ENCODE measurements around the gene ARSG.
A peak's percentile ranks its signal among the peaks of the same experiment; 100 is the strongest.

The ARSG gene

GRCh38 chr17:68432086-68432864 lies 141.0 kb downstream of the ARSG start:
- no peak for DNase-seq

- DNase-seq: no peak
These were observed 141.9 kb downstream of the ARSG start for GRCh38 chr17:68433211-68433610.

- DNase-seq: no peak
These were observed 142.7 kb downstream of the ARSG start for GRCh38 chr17:68433911-68434508.

GRCh38 chr17:68435361-68435760 lies 144.1 kb downstream of the ARSG start:
- no peak for DNase-seq

GRCh38 chr17:68435876-68436842 lies 144.9 kb downstream of the ARSG start:
- peak; percentile 90 for DNase-seq

DNA sequence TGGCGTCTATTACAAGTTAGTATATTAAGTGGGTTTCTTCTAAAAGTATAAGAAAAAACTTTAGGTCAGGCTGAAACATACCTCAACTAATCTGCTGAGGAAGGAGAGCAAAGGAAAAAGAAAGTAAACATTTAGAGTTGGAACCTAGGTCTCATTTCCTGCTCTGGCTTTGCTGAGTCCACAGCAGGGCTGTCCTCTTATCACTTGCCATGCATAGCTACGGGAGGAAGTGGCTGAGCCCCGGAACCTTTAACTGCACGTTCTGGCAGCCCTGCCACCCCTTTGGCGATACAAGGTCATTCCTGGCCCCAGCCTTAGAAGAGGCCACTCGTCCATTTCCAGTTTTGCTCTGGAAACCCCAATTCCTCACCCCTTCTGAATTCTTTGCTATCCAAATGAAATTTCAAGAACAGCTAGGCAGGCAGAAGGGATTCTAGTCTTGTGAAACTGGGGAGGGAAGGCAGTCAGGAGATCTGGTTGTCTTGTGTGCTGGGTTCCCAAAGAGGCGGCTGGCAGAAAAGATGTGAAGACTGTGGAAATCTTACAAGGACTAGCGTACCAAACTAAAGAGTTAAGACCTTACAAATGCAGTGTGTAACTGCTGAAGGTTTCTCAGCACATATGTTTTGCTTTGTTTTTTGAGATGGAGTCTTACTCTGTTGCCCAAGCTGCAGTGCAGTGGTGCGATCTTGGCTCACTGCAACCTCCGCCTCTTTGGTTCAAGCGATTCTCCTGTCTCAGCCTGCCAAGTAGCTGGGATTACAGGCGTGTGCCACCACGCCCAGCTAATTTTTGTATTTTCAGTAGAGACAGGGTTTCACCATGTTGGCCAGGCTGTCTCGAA lies 146.9 kb downstream of the ARSG start:
- peak; percentile 65 for DNase-seq

DNA sequence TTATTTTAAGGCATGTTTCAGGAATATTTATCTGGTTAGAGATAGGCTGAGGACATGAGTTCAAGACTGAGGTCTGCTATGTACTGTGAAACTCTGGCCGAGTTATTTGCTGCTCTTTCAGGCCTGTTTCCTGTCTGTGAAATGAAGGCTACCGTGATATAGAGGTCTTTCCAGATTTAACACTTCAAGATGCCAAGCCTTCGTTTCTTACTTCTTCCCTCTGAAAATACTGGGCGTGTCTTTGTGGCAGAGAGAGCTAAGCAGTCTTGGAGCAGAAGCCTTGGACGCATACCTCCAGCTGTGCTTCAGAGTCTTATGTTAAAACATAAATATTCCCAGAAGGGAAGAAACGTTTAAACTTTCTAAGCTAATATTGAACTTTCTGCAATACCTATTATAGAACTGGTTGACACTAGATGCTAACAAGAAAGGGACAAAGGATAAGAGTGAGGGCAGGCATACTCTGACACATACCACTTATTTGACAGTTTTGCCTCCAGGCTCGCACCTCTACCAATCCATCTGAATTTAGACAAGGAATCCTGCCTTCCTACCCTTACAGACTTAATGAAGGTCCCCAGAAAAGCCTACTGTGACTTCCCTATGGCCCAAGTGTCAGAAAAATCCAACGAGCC lies 148.5 kb downstream of the ARSG start:
- DNase-seq: no peak

DNA sequence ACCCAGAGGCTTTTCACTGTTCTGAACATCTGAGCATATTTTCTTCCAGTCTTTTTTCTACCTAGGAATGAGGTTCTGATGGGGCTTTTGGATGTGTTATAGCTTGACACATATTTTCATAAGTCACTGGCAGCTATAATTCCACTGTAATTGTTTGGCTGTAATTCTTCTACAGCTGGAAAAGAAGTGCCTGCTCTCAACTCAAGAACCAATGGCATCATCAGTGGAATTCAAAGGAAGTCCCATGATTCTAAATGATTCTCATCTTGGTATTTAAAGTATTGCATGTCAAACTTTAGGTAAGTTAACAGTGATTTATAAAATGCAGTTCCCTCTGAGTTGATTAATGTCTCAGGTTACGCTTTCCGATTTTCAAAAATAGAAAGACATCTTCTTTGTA lies 149.2 kb downstream of the ARSG start:
- DNase-seq: no peak

GRCh38 chr17:68441070-68441770 lies 149.9 kb downstream of the ARSG start:
- DNase-seq: peak; percentile 22

- no peak for DNase-seq
These were observed 152.7 kb downstream of the ARSG start for GRCh38 chr17:68443972-68444464.

DNA sequence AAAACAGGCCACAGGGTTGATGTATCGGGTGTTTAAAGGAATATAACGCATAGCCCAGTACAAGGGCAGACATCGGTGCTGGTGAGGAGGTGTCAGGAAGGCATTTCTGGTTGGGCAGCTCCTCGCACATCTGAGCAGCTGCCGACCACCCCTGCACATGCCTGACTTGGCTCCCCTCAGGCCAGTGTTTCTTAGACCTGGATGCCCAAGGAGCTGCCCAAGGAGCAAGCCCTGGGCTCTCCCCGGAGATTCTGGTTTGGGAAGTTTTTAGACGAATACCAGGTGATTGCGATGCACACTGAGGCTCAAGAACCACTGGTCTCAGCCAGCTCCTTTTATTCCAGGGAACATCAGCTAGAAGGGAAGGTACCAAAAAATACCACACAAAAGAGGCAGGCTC lies 154.4 kb downstream of the ARSG start:
- no peak for DNase-seq

- no peak for DNase-seq
These were observed 155.3 kb downstream of the ARSG start for GRCh38 chr17:68446626-68447041.

- DNase-seq: no peak
These were observed 157.9 kb downstream of the ARSG start for GRCh38 chr17:68449021-68449739.

DNA sequence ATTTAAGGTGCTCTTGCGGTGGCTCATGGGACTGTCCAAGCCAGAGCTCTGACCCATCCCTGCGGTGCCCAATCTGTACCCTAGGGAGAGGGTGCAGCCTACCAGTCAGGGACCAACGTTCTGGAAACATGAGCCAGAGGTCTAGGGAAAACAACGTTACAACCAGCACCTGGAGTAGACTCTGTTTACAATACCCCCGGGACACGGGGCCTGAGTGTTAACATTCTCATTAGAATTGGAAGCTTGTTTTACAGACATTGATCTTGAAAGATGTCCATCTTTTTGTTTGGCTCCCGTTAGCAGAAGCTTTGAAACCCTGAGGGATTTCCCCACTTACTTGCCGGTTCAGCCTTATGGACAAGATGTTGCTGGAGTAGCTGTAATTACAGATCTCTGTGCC lies 159.1 kb downstream of the ARSG start:
- no peak for DNase-seq

DNA sequence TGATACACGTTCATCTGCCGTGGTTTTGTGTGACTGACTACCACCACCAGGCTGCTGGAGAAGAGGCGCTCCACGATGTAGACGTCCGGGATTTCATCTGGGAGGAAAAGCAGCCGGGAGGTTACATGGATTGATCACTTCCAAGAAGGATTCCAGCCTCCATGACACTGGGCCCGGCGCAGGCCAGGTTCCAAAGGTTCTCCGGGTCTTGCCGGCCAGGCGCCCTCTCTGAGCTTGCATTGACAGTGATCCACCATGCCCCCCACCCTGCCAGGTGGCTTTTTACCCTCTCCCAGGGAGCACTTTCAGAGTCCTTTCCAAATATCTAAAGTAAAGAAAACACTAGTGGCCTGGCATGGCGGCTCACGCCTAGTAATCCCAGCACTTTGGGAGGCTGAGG lies 159.5 kb downstream of the ARSG start:
- DNase-seq: no peak

DNA sequence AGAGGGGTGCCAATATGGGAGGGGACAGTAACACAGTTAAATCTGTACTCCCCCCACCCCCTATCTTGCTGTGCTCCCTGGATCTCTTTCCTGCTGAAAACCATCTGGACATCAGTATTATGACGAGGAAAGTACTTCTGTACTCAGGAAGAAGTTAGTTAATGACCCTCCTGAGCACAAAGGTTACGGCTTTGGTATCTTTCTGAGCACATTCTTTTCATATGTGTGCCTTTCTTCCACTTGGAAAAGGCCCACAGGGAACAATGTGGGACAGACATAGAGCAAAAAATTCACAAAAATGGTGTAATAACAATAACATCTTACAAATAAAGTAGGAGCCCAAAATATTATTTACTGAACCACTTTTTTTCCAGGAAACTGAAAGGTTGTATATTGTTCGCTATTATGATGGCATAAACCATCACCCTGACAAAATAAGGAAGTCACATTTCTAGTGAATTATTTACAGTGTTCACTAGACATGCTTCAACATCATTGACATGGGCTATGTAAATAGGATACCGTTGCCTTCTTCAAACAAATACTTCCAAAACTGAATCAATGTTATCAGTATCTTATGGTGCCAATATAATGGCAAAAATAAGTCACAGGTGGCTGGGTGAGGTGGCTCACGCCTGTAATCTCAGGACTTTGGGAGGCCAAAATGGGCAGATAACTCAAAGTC lies 160.5 kb downstream of the ARSG start:
- no peak for DNase-seq

- DNase-seq: no peak
These were observed 161.5 kb downstream of the ARSG start for GRCh38 chr17:68452724-68453290.

- DNase-seq: no peak
These were observed 162.8 kb downstream of the ARSG start for GRCh38 chr17:68453991-68454665.

GRCh38 chr17:68455901-68456338 lies 164.6 kb downstream of the ARSG start:
- no peak for DNase-seq

Data from CD4-positive, alpha-beta T cell treated with Interleukin-17A for 4 hours (primary cell).